Measurements from ENCODE around the gene CST6.

- TF ChIP-seq CTCF (IDR thresholded peaks at IDR 0.05), result no peak
- TF ChIP-seq POLR2A (IDR thresholded peaks at IDR 0.05), result no peak
Observed at GRCh38 chr11:66007201-66007634, 4.6 kb upstream of the CST6 start.

Measured in transverse colon (tissue), 3 donors.